GM12872 (cell line): ENCODE results near the gene ACBD5.

Source experiments
- CTCF ChIP-seq: IDR thresholded peaks from 3 replicates; pipeline ENCODE4 v1.5.1; 2011; ENCODE audit warnings: low read depth, mild to moderate bottlenecking, low read length, moderate library complexity; ENCODE audit not compliant: insufficient read depth

Gene ACBD5

GRCh38 chr10:27242951-27243551 lies 2.5 kb upstream of the ACBD5 start:
- no peak for TF ChIP-seq CTCF

GRCh38 chr10:27242473-27242950 lies 1.9 kb upstream of the ACBD5 start:
- TF ChIP-seq CTCF: no peak

GRCh38 chr10:27241652-27242472 lies 1.3 kb upstream of the ACBD5 start:
- no peak for TF ChIP-seq CTCF

GRCh38 chr10:27241010-27241651 lies 534 bp upstream of the ACBD5 start:
- no peak for TF ChIP-seq CTCF

- no peak for TF ChIP-seq CTCF
Observed at GRCh38 chr10:27235706-27236105, 4.9 kb downstream of the ACBD5 start.

- no peak for TF ChIP-seq CTCF
Observed at GRCh38 chr10:27230022-27230421, 10.6 kb downstream of the ACBD5 start.

- TF ChIP-seq CTCF: no peak
Observed at GRCh38 chr10:27225642-27226257, 14.8 kb downstream of the ACBD5 start.
